Dermis microvascular lymphatic vessel endothelial cell (primary cell): ENCODE results near the gene MOCS1. TPM values are rescaled to one million over a fixed set of nuclear protein-coding genes. Genes with fewer than 3 reads are reported as not detected.

Experiments used
- DNase-seq, 2 donors: peaks; one replicate each; pipeline versions ENCODE4 v3.0.0 to v3.0.0-alpha.2; 2010; ENCODE audit warnings: low read depth in 2 of 2
- total RNA-seq: library from RNA; depleted of rRNA; stranded (reverse); fragments of >200 nt; gene quantifications from 2 replicates; pipeline ENCODE4 v1.2.1, GENCODE V29; 2014

The MOCS1 gene
- total RNA-seq, 1 donor from 2014 or later, result 8.3 TPM

GRCh38 chr6:39948199-39948791 is 14.0 kb upstream of the MOCS1 start:
- DNase-seq, result no peak

- no peak for DNase-seq
Observed at GRCh38 chr6:39947611-39948068, 13.4 kb upstream of the MOCS1 start.

- no peak for DNase-seq
Observed at GRCh38 chr6:39945626-39946025, 11.4 kb upstream of the MOCS1 start.

GRCh38 chr6:39942903-39943580 is 8.8 kb upstream of the MOCS1 start:
- no peak for DNase-seq

GRCh38 chr6:39941820-39942219 is 7.6 kb upstream of the MOCS1 start:
- no peak for DNase-seq

- no peak for DNase-seq
Observed at GRCh38 chr6:39941138-39941537, 6.9 kb upstream of the MOCS1 start.

- no peak for DNase-seq
Observed at GRCh38 chr6:39938773-39939654, 4.8 kb upstream of the MOCS1 start.

- no peak for DNase-seq
Observed at GRCh38 chr6:39937686-39938333, 3.5 kb upstream of the MOCS1 start.

GRCh38 chr6:39936857-39937256 is 2.6 kb upstream of the MOCS1 start:
- DNase-seq, result no peak

- DNase-seq, result no peak
Observed at GRCh38 chr6:39935241-39935640, 979 bp upstream of the MOCS1 start.

GRCh38 chr6:39933669-39934130 is 562 bp downstream of the MOCS1 start:
- no peak for DNase-seq

GRCh38 chr6:39932386-39932910 is 1.8 kb downstream of the MOCS1 start:
- no peak for DNase-seq

- DNase-seq, result no peak
Observed at GRCh38 chr6:39931607-39932006, 2.7 kb downstream of the MOCS1 start.

- no peak for DNase-seq
Observed at GRCh38 chr6:39930540-39930939, 3.7 kb downstream of the MOCS1 start.

- DNase-seq, result peak; percentile 3 to 10
Observed at GRCh38 chr6:39929733-39930461, 4.4 kb downstream of the MOCS1 start.

- DNase-seq, result no peak
Observed at GRCh38 chr6:39929039-39929732, 5.1 kb downstream of the MOCS1 start.

- no peak for DNase-seq
Observed at GRCh38 chr6:39927159-39927558, 7.1 kb downstream of the MOCS1 start.

GRCh38 chr6:39926668-39927067 is 7.6 kb downstream of the MOCS1 start:
- DNase-seq, result no peak

- DNase-seq, result no peak
Observed at GRCh38 chr6:39925931-39926290, 8.4 kb downstream of the MOCS1 start.

- no peak for DNase-seq
Observed at GRCh38 chr6:39925191-39925930, 8.9 kb downstream of the MOCS1 start.
